ENCODE data around the gene DLAT.

- TF ChIP-seq CTCF (IDR thresholded peaks at IDR 0.05) (peak; percentile 29 to 67 (median 51)), EP300 (IDR thresholded peaks at IDR 0.05) (no peak), POLR2A (IDR thresholded peaks at IDR 0.05) (no peak)
Observed at GRCh38 chr11:111982019-111982464, 43.2 kb upstream of the DLAT start.

All from tibial nerve (tissue), 4 donors.